ENCODE results near the gene CCDC194. TPM values are rescaled to one million over a fixed set of nuclear protein-coding genes. Genes with fewer than 3 reads are reported as not detected.
A peak's percentile ranks its signal among the peaks of the same experiment; 100 is the strongest.
"Not testable (repeated sequence)": the region's sequence is repeated elsewhere in the genome, so short reads cannot be mapped to it uniquely, and the experiment has no call there.

CCDC194 gene
- total RNA-seq, 4 donors from 2014 or later = not detected

DNA sequence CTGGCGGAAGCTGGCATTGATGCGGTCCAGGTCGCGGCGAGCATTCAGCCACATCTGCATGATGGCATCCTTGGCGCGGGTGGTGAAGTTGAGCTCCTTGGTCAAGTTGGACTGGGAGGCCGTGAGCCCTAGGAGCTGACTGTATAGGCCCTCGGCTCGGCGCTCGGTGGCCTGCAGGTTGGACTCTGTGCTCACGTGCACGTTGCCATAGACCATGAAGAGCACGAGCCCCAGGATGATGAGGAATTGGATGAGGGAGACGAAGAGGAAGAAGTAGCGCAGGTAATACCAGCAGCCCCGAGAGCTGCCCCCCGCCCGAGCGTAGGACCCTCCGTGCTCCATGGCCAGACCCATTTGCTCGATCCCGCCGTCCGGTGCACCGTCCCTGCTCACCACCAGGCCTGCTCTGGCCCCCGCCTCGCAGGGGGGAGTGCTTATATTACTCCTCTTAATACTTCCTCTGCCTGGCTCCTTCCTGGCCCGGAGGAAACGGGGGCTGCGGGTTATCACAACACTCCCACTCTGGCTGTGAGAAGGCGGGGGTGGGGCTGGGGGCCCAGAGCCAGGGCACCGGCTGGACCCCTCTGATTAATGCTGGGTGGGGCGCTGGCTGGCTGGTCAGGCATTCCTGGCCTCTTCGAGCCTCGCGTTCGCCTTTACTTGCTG is 16.9 kb downstream of the CCDC194 start, which contains the start of gene PLVAP:
Gene PLVAP (minus strand): TSS at position 408 of the 666 bp plus-strand sequence. CDS start 54 bp downstream, at position 354.
- 69% methylated on average over 33 of the region's 39 CpGs; no CpG with 5 or more reads in 1 of the 2 donors for WGBS, 2 donors (ENCODE audit: low coverage in 1 of 2)
- H3K27ac ChIP-seq = peak within 1 kb of the TSS in 2 of 4 donors; percentile 8 to 21
- H3K4me1 ChIP-seq = no peaks in the 10 kb centered on the region
- intact Hi-C loops (cut with DNase I; ENCODE audit: low total_unique reads) (no loop called here), in situ Hi-C loops (cut with MboI; ENCODE audit: low pct_ligation_motif_present in 1 of 4, low pct_unique_long_range_greater_than_20kb in 1 of 4, low sequenced_read_pairs in 3 of 4) (no loop called here)
- no peaks in the 10 kb centered on the region for H3K36me3 ChIP-seq
- DNase-seq = no peak
- TF ChIP-seq POLR2AphosphoS5 (IDR thresholded peaks at IDR 0.05) = peak in 2 of 3 donors; percentile 22 to 24
- no peak for TF ChIP-seq POLR2A (IDR thresholded peaks at IDR 0.05)
- no peaks in the 10 kb centered on the region for H3K9me3 ChIP-seq
- peak within 1 kb of the TSS in 1 of 4 donors; percentile 4 for H3K4me3 ChIP-seq
- peaks cover 5% of the 10 kb centered on the region for H3K27me3 ChIP-seq

DNA sequence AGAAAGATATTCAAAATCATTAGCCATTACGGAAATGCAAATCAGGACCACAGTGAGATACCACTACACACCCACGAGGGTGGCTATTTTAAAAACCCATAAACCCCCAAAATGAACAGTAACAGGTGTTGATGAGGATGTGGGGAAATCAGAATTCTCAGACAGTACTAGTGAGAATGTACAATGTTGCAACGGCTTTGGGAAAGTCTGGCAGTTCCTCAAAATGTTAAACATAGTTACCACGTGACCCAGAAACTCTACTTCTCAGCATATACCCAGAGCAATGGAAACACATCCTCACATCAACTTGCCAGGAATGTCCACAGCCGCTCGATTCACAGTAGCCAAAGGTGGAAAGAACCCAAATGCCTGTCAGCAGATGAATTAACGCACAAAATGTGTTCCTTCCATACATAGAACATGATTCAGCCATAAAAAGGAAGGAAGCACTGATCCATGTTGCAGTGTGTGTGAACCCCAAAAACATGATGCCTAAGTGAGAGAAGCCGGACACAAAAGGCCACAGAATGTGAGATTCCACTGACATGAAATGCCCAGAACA is 23.9 kb downstream of the CCDC194 start:
- H3K9me3 ChIP-seq = no peaks in the 10 kb centered on the region
- no peaks in the 10 kb centered on the region for H3K27me3 ChIP-seq
- in situ Hi-C loops (cut with MboI; ENCODE audit: low pct_ligation_motif_present in 1 of 4, low pct_unique_long_range_greater_than_20kb in 1 of 4, low sequenced_read_pairs in 3 of 4) = no loop called here
- intact Hi-C loops (cut with DNase I; ENCODE audit: low total_unique reads) = no loop called here
- no peaks in the 10 kb centered on the region for H3K4me1 ChIP-seq
- peak overlapping the region in 2 of 4 donors; percentile 23 to 53 for H3K27ac ChIP-seq
- no peak overlapping the region for H3K4me3 ChIP-seq
- 17 to 35% methylated on average over 6 to 8 of the region's 8 CpGs for WGBS, 2 donors (ENCODE audit: low coverage in 1 of 2)
- TF ChIP-seq POLR2A (IDR thresholded peaks at IDR 0.05) = no peak
- TF ChIP-seq, protein P1, sequence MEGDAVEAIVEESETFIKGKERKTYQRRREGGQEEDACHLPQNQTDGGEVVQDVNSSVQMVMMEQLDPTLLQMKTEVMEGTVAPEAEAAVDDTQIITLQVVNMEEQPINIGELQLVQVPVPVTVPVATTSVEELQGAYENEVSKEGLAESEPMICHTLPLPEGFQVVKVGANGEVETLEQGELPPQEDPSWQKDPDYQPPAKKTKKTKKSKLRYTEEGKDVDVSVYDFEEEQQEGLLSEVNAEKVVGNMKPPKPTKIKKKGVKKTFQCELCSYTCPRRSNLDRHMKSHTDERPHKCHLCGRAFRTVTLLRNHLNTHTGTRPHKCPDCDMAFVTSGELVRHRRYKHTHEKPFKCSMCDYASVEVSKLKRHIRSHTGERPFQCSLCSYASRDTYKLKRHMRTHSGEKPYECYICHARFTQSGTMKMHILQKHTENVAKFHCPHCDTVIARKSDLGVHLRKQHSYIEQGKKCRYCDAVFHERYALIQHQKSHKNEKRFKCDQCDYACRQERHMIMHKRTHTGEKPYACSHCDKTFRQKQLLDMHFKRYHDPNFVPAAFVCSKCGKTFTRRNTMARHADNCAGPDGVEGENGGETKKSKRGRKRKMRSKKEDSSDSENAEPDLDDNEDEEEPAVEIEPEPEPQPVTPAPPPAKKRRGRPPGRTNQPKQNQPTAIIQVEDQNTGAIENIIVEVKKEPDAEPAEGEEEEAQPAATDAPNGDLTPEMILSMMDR (IDR thresholded peaks at IDR 0.05) = no peak
- peak in 1 of 3 donors; percentile 10 for TF ChIP-seq POLR2AphosphoS5 (IDR thresholded peaks at IDR 0.05)
- TF ChIP-seq EP300 (IDR thresholded peaks at IDR 0.05; ENCODE audit: low read depth) = no peak
- no peaks in the 10 kb centered on the region for H3K36me3 ChIP-seq
- DNase-seq = no peak

DNA sequence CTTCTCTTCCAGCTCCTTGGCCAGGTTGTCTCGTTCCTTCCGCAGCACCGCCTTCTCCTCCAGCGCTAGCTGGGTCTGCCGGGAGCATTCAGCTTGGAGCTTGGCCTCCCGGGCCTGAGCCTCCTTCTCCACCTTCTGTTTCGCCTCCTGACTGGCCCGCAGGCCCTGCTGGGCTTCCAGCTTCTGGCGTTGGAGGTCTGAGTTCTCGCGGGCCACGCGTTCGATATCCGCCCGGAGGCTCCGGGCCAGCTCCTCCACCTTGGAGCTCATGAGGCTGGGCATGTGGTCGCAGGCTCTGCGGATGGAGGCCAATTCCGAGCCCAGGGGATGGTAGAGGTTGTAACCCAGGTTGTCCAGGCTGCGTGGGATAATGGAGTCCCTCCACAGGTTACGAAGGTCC is 28.6 kb downstream of the CCDC194 start:
- TF ChIP-seq POLR2AphosphoS5 (IDR thresholded peaks at IDR 0.05) (no peak), POLR2A (IDR thresholded peaks at IDR 0.05) (no peak), EP300 (IDR thresholded peaks at IDR 0.05; ENCODE audit: low read depth) (no peak)
- TF ChIP-seq, protein P1 (IDR thresholded peaks at IDR 0.05) = no peak
- no peaks in the 10 kb centered on the region for H3K36me3 ChIP-seq
- no peaks in the 10 kb centered on the region for H3K9me3 ChIP-seq
- no peak overlapping the region for H3K4me3 ChIP-seq
- in situ Hi-C loops (cut with MboI; ENCODE audit: low pct_ligation_motif_present in 1 of 4, low pct_unique_long_range_greater_than_20kb in 1 of 4, low sequenced_read_pairs in 3 of 4) (no loop called here), intact Hi-C loops (cut with DNase I; ENCODE audit: low total_unique reads) (no loop called here)
- DNase-seq = no peak
- H3K27ac ChIP-seq = no peak overlapping the region
- H3K27me3 ChIP-seq = no peaks in the 10 kb centered on the region
- no peaks in the 10 kb centered on the region for H3K4me1 ChIP-seq
- WGBS, 2 donors (ENCODE audit: low coverage in 1 of 2) = 84 to 95% methylated on average over 12 to 22 of the region's 22 CpGs

DNA sequence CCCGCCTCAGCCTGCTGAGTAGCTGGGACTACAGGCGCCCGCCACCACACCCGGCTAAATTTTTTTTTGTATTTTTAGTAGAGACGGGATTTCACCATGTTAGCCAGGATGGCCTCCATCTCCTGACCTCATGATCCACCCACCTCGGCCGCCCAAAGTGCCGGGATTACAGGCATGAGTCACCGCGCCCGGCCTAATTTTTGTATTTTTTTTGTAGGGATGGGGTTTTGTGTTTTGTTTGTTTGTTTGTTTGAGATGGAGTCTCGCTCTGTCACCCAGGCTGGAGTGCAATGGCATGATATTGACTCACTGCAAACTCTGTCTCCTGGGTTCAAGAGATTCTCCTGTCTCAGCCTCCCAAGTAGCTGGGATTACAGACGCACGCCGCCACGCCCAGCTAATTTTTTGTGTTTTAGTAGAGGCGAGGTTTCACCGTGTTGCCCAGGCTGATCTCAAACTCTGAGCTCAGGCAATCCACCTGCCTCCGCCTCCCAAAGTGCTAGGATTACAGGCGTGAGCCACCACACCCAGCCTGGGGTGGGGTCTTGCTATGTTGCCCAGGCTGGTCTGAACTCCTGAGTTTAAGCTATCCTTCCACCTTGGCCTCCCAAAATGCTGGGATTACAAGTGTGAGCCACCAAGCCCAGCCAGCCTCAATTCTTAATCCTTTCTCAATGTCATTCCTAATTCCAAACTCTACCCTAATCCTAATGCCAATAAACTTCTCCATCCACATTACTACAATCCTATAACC is 30.0 kb downstream of the CCDC194 start:
- H3K27me3 ChIP-seq; H3K9me3 ChIP-seq; H3K4me1 ChIP-seq; DNase-seq; intact Hi-C loops (cut with DNase I; ENCODE audit: low total_unique reads); H3K27ac ChIP-seq; H3K4me3 ChIP-seq; in situ Hi-C loops (cut with MboI; ENCODE audit: low pct_ligation_motif_present in 1 of 4, low pct_unique_long_range_greater_than_20kb in 1 of 4, low sequenced_read_pairs in 3 of 4); H3K36me3 ChIP-seq: not testable (repeated sequence)
- WGBS, 2 donors (ENCODE audit: low coverage in 1 of 2) = 85 to 95% methylated on average over 4 to 20 of the region's 20 CpGs
